Measurements from ENCODE around the gene DOCK1.

DOCK1 gene

GRCh38 chr10:127449490-127449889 lies 544.3 kb downstream of the DOCK1 start:
- no peak for DNase-seq

GRCh38 chr10:127450644-127451043 lies 545.4 kb downstream of the DOCK1 start:
- DNase-seq: no peak

GRCh38 chr10:127451628-127452027 lies 546.4 kb downstream of the DOCK1 start:
- DNase-seq: no peak

GRCh38 chr10:127452568-127452967 lies 547.3 kb downstream of the DOCK1 start:
- DNase-seq: no peak

- DNase-seq: no peak
Observed at GRCh38 chr10:127453706-127454105, 548.5 kb downstream of the DOCK1 start.

- no peak for DNase-seq
Observed at GRCh38 chr10:127456122-127456521, 550.9 kb downstream of the DOCK1 start.

- DNase-seq: no peak
Observed at GRCh38 chr10:127458016-127458810, 553.0 kb downstream of the DOCK1 start.

- no peak for DNase-seq
Observed at GRCh38 chr10:127458829-127459228, 553.6 kb downstream of the DOCK1 start.

- no peak for DNase-seq
Observed at GRCh38 chr10:127459918-127460317, 554.7 kb downstream of the DOCK1 start.

- no peak for DNase-seq
Observed at GRCh38 chr10:127462643-127463295, 557.5 kb downstream of the DOCK1 start.

- no peak for DNase-seq
Observed at GRCh38 chr10:127463548-127463947, 558.3 kb downstream of the DOCK1 start.

GRCh38 chr10:127464561-127464960 lies 559.3 kb downstream of the DOCK1 start:
- DNase-seq: no peak

GRCh38 chr10:127467811-127468210 lies 562.6 kb downstream of the DOCK1 start:
- DNase-seq: no peak

GRCh38 chr10:127468632-127469031 lies 563.4 kb downstream of the DOCK1 start:
- no peak for DNase-seq

- DNase-seq: no peak
Observed at GRCh38 chr10:127470911-127471310, 565.7 kb downstream of the DOCK1 start.

- DNase-seq: no peak
Observed at GRCh38 chr10:127472976-127473375, 567.7 kb downstream of the DOCK1 start.

- no peak for DNase-seq
Observed at GRCh38 chr10:127474501-127474900, 569.3 kb downstream of the DOCK1 start.

- no peak for DNase-seq
Observed at GRCh38 chr10:127485153-127485857, 580.1 kb downstream of the DOCK1 start.

GRCh38 chr10:127486355-127486754 lies 581.1 kb downstream of the DOCK1 start:
- DNase-seq: no peak

GRCh38 chr10:127492607-127493250 lies 587.5 kb downstream of the DOCK1 start:
- no peak for DNase-seq

GRCh38 chr10:127496035-127496434 lies 590.8 kb downstream of the DOCK1 start:
- no peak for DNase-seq

- DNase-seq: no peak
Observed at GRCh38 chr10:127497685-127498084, 592.5 kb downstream of the DOCK1 start.

GRCh38 chr10:127498087-127498486 lies 592.9 kb downstream of the DOCK1 start:
- no peak for DNase-seq

Measured in stimulated activated CD4-positive, alpha-beta T cell treated with anti-CD3 and anti-CD28 coated beads, Interleukin-2, amount 100 ng/mL, for 24 hours (primary cell).